ENCODE measurements around the gene PGF.

Gene PGF

DNA sequence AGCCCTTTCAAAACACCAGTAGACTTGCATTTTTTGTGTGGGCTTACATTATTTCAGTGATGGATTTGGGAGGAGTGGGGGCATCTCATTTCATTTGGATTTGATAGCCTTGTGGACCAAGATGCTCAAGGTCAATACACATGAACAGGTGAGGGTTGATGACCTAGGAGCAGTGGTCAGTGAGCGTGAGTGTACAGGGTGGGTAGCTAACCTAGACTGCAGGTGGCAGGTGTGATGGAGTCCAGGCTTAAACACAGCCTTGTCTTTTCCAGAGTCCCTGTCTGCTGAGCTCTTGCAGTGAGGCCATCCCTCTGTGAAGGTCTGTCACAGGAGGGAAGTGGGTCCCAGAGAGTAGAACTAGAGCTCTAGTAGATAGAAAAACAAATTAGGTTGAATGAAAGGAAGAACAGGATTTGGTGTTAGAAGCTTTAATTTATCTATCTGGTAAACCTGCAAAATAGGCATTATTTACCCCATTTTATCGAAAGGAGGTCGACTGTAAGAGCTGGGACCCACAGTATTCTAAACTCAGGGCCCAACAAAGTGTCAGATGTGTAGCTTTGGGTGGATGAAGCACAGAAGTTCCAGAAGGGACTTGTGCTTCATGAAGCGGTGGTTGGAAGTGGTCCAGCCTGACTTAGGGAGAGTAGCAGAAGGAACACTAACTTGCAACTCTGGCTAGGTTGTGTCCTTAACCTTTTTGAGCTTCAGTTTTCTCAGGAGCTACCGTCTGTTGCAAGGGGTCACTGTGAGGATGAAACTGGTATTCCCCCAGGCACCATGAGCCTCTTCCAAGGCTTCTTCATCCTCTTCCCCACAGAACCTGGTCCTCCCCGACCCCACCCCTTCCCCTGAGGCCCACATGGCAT, 50.5 kb downstream of the PGF start:
- H3K27ac ChIP-seq = no peak overlapping the region; the same call in 1 of the 2 replicates
- TF ChIP-seq, protein P1, sequence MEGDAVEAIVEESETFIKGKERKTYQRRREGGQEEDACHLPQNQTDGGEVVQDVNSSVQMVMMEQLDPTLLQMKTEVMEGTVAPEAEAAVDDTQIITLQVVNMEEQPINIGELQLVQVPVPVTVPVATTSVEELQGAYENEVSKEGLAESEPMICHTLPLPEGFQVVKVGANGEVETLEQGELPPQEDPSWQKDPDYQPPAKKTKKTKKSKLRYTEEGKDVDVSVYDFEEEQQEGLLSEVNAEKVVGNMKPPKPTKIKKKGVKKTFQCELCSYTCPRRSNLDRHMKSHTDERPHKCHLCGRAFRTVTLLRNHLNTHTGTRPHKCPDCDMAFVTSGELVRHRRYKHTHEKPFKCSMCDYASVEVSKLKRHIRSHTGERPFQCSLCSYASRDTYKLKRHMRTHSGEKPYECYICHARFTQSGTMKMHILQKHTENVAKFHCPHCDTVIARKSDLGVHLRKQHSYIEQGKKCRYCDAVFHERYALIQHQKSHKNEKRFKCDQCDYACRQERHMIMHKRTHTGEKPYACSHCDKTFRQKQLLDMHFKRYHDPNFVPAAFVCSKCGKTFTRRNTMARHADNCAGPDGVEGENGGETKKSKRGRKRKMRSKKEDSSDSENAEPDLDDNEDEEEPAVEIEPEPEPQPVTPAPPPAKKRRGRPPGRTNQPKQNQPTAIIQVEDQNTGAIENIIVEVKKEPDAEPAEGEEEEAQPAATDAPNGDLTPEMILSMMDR (IDR thresholded peaks at IDR 0.05) = no peak
- TF ChIP-seq ZFX (IDR thresholded peaks at IDR 0.05; ENCODE audit: borderline replicate concordance) = no peak

DNA sequence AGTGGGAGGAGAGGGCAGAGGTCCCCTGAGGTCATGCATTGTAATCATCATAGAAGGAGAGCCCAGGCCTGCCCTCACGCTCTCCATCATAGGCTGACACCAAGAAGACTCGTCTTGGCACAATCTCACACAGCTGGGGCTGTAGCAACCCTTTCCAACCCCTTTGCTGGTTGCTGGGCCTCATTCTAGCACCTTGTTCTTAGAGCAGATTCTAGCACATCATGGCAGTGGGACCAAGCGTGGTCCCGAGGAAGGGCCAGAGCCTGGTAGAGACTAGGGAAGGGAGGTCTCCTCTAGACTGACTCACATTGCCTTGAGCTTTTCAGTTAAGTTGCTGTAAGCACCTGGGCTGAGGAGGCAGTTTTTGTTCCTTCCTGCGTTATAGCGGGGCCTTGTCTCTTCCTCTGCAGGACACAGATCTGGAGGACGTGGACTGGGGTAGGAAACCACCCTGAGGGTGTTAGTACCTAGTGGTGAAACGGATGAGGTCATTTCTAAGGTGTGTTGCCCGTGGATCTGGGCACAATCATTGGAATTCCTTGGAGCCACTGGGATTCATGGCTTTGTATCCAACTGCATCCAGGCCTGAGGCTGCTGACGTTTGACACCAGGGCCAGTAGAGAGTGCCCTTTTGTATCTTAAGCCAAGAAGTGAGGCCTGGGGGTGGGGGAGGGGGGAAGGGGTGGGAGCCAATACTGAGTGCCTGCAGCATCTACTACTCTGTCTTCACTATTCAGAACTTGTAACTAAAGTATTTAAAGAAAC, 52.3 kb downstream of the PGF start:
- TF ChIP-seq, protein P1 (IDR thresholded peaks at IDR 0.05) = no peak
- TF ChIP-seq ZFX (IDR thresholded peaks at IDR 0.05; ENCODE audit: borderline replicate concordance) = no peak
- no peak overlapping the region for H3K27ac ChIP-seq

DNA sequence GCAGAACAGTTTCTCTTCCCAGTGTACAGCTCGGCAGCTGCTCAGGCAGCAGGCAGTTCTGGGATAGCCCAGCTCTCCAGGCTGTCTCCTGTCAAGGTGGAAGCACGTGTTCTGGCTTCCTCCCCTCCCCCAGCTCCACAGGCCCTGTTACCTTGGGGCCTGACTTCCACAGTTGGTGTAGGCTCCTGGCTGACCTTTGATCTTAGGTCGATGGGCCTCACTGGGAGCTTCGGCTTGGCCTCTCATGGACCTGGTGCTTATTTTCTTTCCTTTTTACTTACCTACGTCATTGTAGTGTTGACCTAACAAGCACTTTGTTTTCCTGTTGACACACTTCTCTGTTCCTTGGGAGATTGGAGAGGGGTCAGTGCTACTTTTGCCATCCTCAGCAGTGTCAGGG, 56.7 kb downstream of the PGF start:
- no peak for TF ChIP-seq ZFX (IDR thresholded peaks at IDR 0.05; ENCODE audit: borderline replicate concordance)
- TF ChIP-seq, protein P1 (IDR thresholded peaks at IDR 0.05) = no peak
- H3K27ac ChIP-seq = no peak overlapping the region

DNA sequence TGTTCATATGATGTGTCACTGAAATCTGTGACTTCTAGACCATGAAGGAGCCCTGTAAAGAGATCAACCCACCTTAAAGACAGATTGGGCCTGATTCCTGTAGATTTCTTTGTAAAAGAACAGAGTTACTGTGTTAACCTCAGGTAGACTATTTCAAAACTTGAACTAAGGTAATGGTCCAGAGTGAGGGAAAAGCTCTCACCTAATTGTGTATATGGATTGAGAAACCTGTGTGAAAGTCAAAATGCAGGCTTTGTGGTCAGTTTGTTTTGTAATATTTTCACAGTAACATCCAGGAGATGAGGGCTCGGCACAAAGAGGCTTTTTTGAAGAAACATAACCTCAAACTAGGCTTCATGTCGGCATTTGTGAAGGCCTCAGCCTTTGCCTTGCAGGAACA, 57.3 kb downstream of the PGF start:
- H3K27ac ChIP-seq = no peak overlapping the region
- no peak for TF ChIP-seq ZFX (IDR thresholded peaks at IDR 0.05; ENCODE audit: borderline replicate concordance)
- TF ChIP-seq, protein P1 (IDR thresholded peaks at IDR 0.05) = no peak

DNA sequence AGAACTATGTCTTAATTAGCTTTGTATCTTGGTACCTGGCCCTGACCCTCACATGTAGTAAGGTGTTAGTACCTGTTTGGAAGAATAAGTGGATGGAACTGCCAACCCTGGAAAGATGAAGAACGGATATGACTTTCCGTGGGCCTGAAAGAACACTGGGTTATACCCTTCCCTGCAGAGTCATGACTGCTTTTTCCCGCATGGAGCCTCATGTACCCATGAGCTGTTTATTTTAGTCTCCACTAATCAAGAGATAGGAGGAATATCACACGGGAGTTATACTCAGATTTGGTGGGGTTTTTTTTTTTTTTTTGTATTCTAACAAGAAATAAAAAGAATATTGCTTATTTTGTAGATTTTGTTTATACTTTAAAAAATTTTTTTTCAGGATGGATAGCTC, 57.8 kb downstream of the PGF start:
- H3K27ac ChIP-seq = no peak overlapping the region
- TF ChIP-seq ZFX (IDR thresholded peaks at IDR 0.05; ENCODE audit: borderline replicate concordance) = no peak
- TF ChIP-seq, protein P1 (IDR thresholded peaks at IDR 0.05) = no peak

DNA sequence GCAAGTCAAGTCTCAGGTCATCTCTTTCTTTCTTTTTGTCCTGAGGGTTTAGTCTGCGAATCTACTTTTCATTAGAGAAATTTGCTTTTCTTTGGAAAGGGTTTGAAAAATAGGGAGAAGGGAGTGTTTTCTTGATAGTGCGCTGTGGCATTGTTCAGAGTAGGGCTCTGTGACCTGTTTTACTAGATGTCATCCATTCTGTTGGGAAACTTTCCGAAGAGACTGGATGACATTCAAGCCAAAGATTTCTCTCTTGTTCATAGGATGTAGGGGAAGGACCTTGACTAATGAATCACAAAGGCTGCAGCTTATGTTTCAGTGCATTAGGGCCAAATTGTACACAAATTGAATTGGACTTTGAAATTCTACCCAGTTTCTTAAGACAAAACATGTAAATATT, 59.0 kb downstream of the PGF start:
- TF ChIP-seq, protein P1 (IDR thresholded peaks at IDR 0.05) = no peak
- no peak for TF ChIP-seq ZFX (IDR thresholded peaks at IDR 0.05; ENCODE audit: borderline replicate concordance)
- H3K27ac ChIP-seq = no peak overlapping the region
